ENCODE measurements around the gene HIBADH. TPM values are rescaled to one million over a fixed set of nuclear protein-coding genes. Genes with fewer than 3 reads are reported as not detected.
A peak's percentile ranks its signal among the peaks of the same experiment; 100 is the strongest.
"Not testable (repeated sequence)": the region's sequence is repeated elsewhere in the genome, so short reads cannot be mapped to it uniquely, and the experiment has no call there.

HIBADH gene
- total and polyA plus RNA-seq, 12 donors: 24.7 to 94.0 (median 77.7) TPM

- Histone ChIP-seq H3K27ac (peak overlapping the region in 6 of 10 donors; percentile 17 to 65 (median 44)), H3K4me1 (peaks cover 0 to 18% (median 3%) of the 10 kb centered on the region in 9 donors), H3K27me3 (no peaks in the 10 kb centered on the region), H3K4me3 (no peak overlapping the region), H3K9me3 (no peaks in the 10 kb centered on the region), H3K36me3 (no peaks in the 10 kb centered on the region)
- no peak for DNase-seq
- WGBS, 2 donors: 66 to 81% methylated on average over 3 of the region's 3 CpGs
- intact Hi-C loops (cut with DNase I): no loop called here
- ATAC-seq: peak in 6 of 8 donors; percentile 73 to 87 (median 81)
- TF ChIP-seq CTCF (IDR thresholded peaks at IDR 0.05): no peak
These were observed 15.4 kb upstream of the HIBADH start for GRCh38 chr7:27677912-27678612.

- not testable (repeated sequence) for H3K9me3 ChIP-seq, H3K36me3 ChIP-seq, DNase-seq, H3K27ac ChIP-seq, H3K27me3 ChIP-seq, H3K4me3 ChIP-seq, ATAC-seq
- 94 to 98% methylated on average over 3 of the region's 3 CpGs for WGBS, 2 donors
- H3K4me1 ChIP-seq: peaks cover 0 to 15% (median 3%) of the 10 kb centered on the region in 9 donors
- intact Hi-C loops (cut with DNase I): loop anchor here in 1 of 10 donors (5.0 kb wide), 1 partner anchor 63 kb away; no protein-coding TSS in a partner anchor
These were observed 11.4 kb upstream of the HIBADH start for GRCh38 chr7:27674126-27674525.

GRCh38 chr7:27671675-27672074 lies 9.0 kb upstream of the HIBADH start:
- no peaks in the 10 kb centered on the region for H3K27me3 ChIP-seq
- 65 to 67% methylated on average over 3 of the region's 3 CpGs for WGBS, 2 donors

GRCh38 chr7:27670676-27671075 lies 8.0 kb upstream of the HIBADH start:
- H3K4me1 ChIP-seq: no peaks in the 10 kb centered on the region
- H3K36me3 ChIP-seq: no peaks in the 10 kb centered on the region
- H3K27ac ChIP-seq: no peak overlapping the region
- no peak overlapping the region for H3K4me3 ChIP-seq
- DNase-seq (no peak), ATAC-seq (no peak)
- 81 to 90% methylated on average over 2 of the region's 2 CpGs for WGBS, 2 donors
- intact Hi-C loops (cut with DNase I): loop anchor here in 1 of 10 donors (5.0 kb wide), 1 partner anchor 67 kb away; no protein-coding TSS in a partner anchor
- H3K9me3 ChIP-seq: no peaks in the 10 kb centered on the region
- H3K27me3 ChIP-seq: no peaks in the 10 kb centered on the region
- TF ChIP-seq CTCF (IDR thresholded peaks at IDR 0.05): no peak

More at GRCh38 chr7:27671675-27672074, 9.0 kb upstream of the HIBADH start:
- TF ChIP-seq CTCF (IDR thresholded peaks at IDR 0.05): no peak
- no peak overlapping the region for H3K27ac ChIP-seq
- no peaks in the 10 kb centered on the region for H3K9me3 ChIP-seq
- no peaks in the 10 kb centered on the region for H3K4me1 ChIP-seq
- intact Hi-C loops (cut with DNase I): loop anchor here in 1 of 10 donors (5.0 kb wide), 1 partner anchor 66 kb away; no protein-coding TSS in a partner anchor
- H3K36me3 ChIP-seq: no peaks in the 10 kb centered on the region
- no peak overlapping the region for H3K4me3 ChIP-seq
- ATAC-seq (no peak), DNase-seq (no peak)

- 78 to 86% methylated on average over 2 of the region's 2 CpGs for WGBS, 2 donors
- no peaks in the 10 kb centered on the region for H3K4me1 ChIP-seq
These were observed 7.5 kb upstream of the HIBADH start for GRCh38 chr7:27670177-27670576.

More at GRCh38 chr7:27670177-27670576, 7.5 kb upstream of the HIBADH start:
- intact Hi-C loops (cut with DNase I): loop anchor here in 1 of 10 donors (5.0 kb wide), 1 partner anchor 67 kb away; no protein-coding TSS in a partner anchor
- DNase-seq: no peak
- Histone ChIP-seq H3K27ac (no peak overlapping the region), H3K36me3 (no peaks in the 10 kb centered on the region), H3K9me3 (no peaks in the 10 kb centered on the region), H3K27me3 (no peaks in the 10 kb centered on the region), H3K4me3 (no peak overlapping the region)
- TF ChIP-seq CTCF (IDR thresholded peaks at IDR 0.05): no peak
- no peak for ATAC-seq

Data from heart right ventricle (tissue), 16 donors.